ENCODE data around the gene FRMD4A. TPM values are rescaled to one million over a fixed set of nuclear protein-coding genes. Genes with fewer than 3 reads are reported as not detected.

FRMD4A gene
- total and polyA plus RNA-seq, 12 donors, result 17.4 to 43.4 (median 30.3) TPM

DNA sequence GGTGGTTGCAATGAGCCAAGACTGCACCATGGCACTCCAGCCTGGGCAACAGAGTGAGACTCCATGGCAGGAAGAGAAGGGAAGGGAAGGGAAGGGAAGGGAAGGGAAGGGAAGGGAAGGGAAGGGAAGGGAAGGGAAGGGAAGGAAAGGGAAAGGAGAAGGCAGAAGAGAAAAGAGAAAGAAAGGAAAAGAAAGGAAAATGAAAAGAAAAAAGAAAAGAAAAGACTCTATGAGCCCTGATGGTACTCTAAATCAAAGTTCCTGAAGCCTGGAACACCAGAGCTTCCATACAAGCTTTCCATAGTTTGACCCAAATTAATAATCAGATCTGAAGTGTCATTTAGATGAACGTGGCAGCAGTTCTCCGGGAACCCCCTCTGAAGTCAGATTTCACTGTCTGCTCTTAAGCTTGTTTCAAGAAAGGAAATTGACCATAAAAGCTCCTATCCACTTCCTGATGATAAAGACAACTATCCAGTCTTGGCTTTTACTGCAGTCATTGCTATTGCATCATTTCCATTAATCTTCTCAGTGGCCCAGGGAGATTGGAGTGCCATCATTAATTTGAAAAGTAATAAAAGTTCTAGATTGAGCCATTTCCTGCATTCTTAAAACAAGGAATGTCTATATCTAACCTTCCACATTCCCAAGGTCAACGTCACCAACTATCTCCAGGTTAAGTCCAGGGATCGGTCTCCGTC, 44.2 kb upstream of the FRMD4A start:
- no peak for TF ChIP-seq CTCF (IDR thresholded peaks at IDR 0.05)
- ATAC-seq, result no peak
- no peak overlapping the region for H3K4me3 ChIP-seq
- WGBS, 2 donors, result 71 to 72% methylated on average over 5 of the region's 5 CpGs
- H3K27me3 ChIP-seq, result peaks cover 0 to 16% (median 0%) of the 10 kb centered on the region in 7 donors
- H3K36me3 ChIP-seq, result no peaks in the 10 kb centered on the region
- H3K4me1 ChIP-seq, result no peaks in the 10 kb centered on the region
- no peaks in the 10 kb centered on the region for H3K9me3 ChIP-seq
- H3K27ac ChIP-seq, result no peak overlapping the region
- no peak for DNase-seq
- intact Hi-C loops (cut with DNase I), result no loop called here

DNA sequence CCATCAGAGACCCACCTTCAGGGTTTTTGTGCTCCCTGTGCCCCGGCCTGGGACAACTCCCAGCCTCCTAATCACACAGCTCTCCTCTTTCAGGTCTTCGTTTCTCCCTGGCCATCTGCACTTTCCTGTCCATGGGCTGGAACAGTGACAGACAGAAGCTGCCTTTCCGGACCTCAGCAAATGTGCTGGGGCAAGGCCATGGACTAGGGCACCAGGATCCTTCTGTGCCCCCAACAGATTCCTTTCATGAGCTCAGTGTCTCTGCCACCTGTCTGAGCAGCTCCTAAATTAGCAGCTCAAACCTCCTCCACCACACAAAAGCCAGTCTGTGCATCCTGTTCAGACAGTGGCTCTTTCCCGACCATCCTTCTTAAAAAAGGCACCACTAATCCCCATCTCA, 41.9 kb upstream of the FRMD4A start:
- ATAC-seq, result no peak
- DNase-seq, result no peak
- Histone ChIP-seq H3K36me3 (no peaks in the 10 kb centered on the region), H3K27me3 (peaks cover 0 to 16% (median 0%) of the 10 kb centered on the region in 7 donors), H3K9me3 (no peaks in the 10 kb centered on the region), H3K27ac (no peak overlapping the region), H3K4me1 (no peaks in the 10 kb centered on the region), H3K4me3 (no peak overlapping the region)
- TF ChIP-seq CTCF (IDR thresholded peaks at IDR 0.05), result no peak
- intact Hi-C loops (cut with DNase I), result no loop called here
- 79 to 82% methylated on average over 4 of the region's 4 CpGs for WGBS, 2 donors

GRCh38 chr10:14371581-14371980, 40.9 kb upstream of the FRMD4A start:
- no peak overlapping the region for H3K27ac ChIP-seq
- H3K36me3 ChIP-seq, result no peaks in the 10 kb centered on the region
- TF ChIP-seq CTCF (IDR thresholded peaks at IDR 0.05), result no peak
- WGBS, 2 donors, result 42 to 62% methylated on average over 4 of the region's 4 CpGs
- no peak overlapping the region for H3K4me3 ChIP-seq
- H3K4me1 ChIP-seq, result no peaks in the 10 kb centered on the region
- H3K27me3 ChIP-seq, result peaks cover 0 to 16% (median 0%) of the 10 kb centered on the region in 7 donors
- no peaks in the 10 kb centered on the region for H3K9me3 ChIP-seq
- intact Hi-C loops (cut with DNase I), result no loop called here
- DNase-seq, result no peak
- ATAC-seq, result no peak

DNA sequence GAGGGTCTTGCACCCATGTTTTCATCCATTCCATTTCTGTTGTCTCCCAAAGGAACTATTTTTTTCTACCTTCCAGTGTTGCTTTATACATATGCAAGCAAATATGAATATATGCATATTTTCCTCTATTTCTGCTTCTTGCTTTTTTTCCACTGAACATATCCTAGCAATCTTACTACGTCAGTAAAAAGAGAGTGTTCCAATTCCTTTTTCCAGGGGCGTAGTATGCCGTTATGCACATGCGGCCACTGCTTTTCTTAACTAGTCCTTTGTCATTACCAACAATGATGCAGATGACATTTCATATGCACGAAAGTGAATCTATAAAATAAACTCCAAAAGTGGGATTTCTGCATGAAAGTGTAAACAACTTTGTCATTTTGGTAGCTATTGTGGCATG, 40.2 kb upstream of the FRMD4A start:
- no peak for TF ChIP-seq CTCF (IDR thresholded peaks at IDR 0.05)
- Histone ChIP-seq H3K4me3 (no peak overlapping the region), H3K27ac (no peak overlapping the region), H3K27me3 (peaks cover 0 to 13% (median 0%) of the 10 kb centered on the region in 7 donors), H3K9me3 (no peaks in the 10 kb centered on the region), H3K36me3 (no peaks in the 10 kb centered on the region), H3K4me1 (no peaks in the 10 kb centered on the region)
- no peak for DNase-seq
- no peak for ATAC-seq
- WGBS, 2 donors, result 90 to 92% methylated on average over 5 of the region's 5 CpGs
- intact Hi-C loops (cut with DNase I), result no loop called here

Measured in heart right ventricle (tissue), 16 donors.